ENCODE results near the gene SLC5A1.
A peak's percentile ranks its signal among the peaks of the same experiment; 100 is the strongest.
"Not testable (repeated sequence)": the region's sequence is repeated elsewhere in the genome, so short reads cannot be mapped to it uniquely, and the experiment has no call there.

SLC5A1 gene

DNA sequence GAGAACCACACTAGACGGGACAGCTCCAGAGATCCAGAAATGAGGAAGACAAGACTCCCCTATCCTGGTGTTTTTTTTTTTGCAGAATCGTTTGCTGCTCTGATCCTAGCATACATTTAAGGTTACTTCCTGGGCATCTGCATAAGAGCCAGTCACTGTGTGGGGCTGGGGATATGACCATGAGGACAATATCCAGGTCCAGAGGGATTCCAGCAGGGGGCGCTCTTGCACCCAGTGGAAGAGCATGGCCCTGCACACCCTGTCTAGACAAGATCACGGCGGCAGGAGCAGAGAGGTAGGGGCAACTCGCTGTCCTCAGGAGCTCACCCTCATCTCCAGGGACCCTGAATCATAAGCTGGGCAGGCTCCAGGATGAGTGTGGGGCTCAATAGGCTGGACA is 97.6 kb downstream of the SLC5A1 start:
- not testable (repeated sequence) for DNase-seq (ENCODE audit: insufficient read length)
- peak; percentile 91 for FAIRE-seq

DNA sequence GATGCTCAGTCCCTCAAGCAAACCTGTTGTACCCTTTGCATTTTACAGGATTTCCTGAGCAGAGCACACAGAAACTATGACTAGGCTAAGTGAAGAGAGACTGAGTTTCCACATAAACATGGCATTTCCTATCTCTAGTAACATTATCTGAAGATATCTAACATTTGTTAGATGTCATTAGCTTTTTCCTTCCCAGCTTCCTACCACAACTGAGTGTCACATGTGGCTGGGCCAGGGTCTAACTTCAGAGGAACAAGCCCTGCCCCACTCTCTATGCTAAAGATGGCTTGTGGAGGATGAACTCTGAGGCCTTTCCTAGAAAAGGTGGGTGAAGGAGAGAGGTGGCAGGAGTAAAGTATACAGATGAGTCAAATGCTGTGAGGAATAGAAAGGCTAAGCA is 99.5 kb downstream of the SLC5A1 start:
- no peak for DNase-seq (ENCODE audit: insufficient read length)
- TF ChIP-seq POLR2AphosphoS5 (IDR thresholded peaks at IDR 0.05; ENCODE audit: low read depth, low read length): no peak
- no peak for TF ChIP-seq TAF1 (IDR thresholded peaks at IDR 0.05; ENCODE audit: borderline replicate concordance, low read depth, low read length)
- TF ChIP-seq POLR2A (IDR thresholded peaks at IDR 0.05; ENCODE audit: low read depth, low read length): no peak
- no peak for FAIRE-seq

GRCh38 chr22:32144496-32145274 is 101.6 kb downstream of the SLC5A1 start:
- FAIRE-seq: no peak
- no peak for TF ChIP-seq TAF1 (IDR thresholded peaks at IDR 0.05; ENCODE audit: borderline replicate concordance, low read depth, low read length)
- TF ChIP-seq POLR2A (IDR thresholded peaks at IDR 0.05; ENCODE audit: low read depth, low read length): no peak
- no peak for TF ChIP-seq POLR2AphosphoS5 (IDR thresholded peaks at IDR 0.05; ENCODE audit: low read depth, low read length)
- no peak for DNase-seq (ENCODE audit: insufficient read length)

DNA sequence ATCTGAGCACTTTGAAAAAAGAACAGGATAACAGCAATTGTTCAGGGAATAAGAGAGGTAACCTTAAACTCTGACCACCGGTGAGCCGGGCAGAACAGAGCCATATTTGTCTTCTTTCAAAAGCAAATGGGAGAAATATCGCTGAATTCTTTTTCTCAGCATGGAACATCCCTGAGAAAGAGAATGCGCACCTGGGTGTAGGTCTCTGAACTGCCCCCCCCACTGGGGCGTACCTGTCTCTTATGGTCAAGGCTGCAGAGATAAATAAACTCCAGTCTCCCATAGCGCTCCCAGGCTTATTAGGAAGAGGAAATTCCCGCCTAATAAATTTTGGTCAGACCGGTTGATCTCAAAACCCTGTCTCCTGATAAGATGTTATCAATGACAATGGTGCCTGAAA is 104.1 kb downstream of the SLC5A1 start:
- not testable (repeated sequence) for FAIRE-seq; DNase-seq (ENCODE audit: insufficient read length)

GRCh38 chr22:32148372-32148771 is 105.3 kb downstream of the SLC5A1 start:
- DNase-seq (ENCODE audit: insufficient read length): not testable (repeated sequence)
- FAIRE-seq: peak; percentile 65

DNA sequence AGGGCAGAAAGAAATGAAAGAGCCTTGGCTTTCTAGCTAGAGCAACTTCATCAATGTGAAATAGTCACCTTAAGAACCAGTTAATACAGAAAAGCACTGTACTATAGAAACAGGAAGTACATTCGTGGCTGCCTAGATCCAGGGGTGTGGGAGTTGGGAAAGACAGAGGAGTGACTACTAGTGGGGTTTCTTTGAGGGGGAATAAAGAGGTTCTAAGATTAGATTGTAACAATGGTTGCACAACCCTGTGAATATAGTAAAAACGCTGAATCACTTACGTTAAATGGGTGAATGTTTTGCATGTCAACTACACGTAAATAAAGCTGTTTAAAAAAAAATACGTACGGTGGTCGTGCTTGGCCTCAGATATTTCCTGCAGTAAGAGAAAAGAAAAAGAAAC is 107.6 kb downstream of the SLC5A1 start:
- FAIRE-seq: not testable (repeated sequence)

GRCh38 chr22:32151641-32152040 is 108.6 kb downstream of the SLC5A1 start:
- not testable (repeated sequence) for FAIRE-seq; DNase-seq (ENCODE audit: insufficient read length)

More for the DNA sequence above, 107.6 kb downstream of the SLC5A1 start:
- DNase-seq (ENCODE audit: insufficient read length): not testable (repeated sequence)

DNA sequence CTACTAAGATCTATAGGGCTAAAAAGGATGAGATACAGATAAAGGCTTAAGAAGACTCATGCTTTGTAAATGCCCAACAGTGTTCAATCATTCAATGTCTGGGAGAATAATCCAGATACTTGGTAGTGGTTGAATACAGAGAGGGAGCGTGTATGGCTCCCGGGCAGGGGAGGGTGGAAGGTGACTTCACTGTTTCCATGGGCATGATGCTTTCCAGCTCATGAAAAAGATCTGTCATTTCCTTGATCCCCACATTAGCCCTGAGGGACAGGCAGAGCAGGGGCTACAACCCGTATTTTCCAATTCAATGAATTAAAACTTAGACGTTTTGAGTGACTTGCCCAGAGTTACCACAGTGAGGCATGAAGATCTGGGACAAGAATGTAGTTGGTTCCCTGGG is 111.7 kb downstream of the SLC5A1 start:
- not testable (repeated sequence) for FAIRE-seq; DNase-seq (ENCODE audit: insufficient read length)

DNA sequence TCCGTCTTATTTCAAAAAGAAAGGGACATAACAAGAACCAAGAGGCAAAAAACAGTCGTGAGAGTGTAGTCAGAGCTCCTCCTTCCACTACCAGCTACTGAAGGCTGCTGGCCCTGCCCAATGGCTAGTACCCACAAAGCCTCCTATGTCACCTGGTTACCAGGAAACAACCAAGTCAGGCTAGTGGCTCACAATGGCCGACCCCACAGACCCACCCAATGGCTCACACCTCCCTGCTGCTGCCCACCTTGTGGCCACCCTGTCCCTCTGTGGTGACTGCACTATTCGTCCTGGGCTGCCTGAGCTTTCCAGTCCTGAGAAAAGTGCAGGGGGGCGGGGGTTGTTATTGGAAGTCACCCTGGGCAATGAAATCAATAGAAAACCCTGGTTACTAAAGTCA is 114.6 kb downstream of the SLC5A1 start:
- not testable (repeated sequence) for DNase-seq (ENCODE audit: insufficient read length); FAIRE-seq

- TF ChIP-seq POLR2A (IDR thresholded peaks at IDR 0.05; ENCODE audit: low read depth, low read length): no peak
- TF ChIP-seq TAF1 (IDR thresholded peaks at IDR 0.05; ENCODE audit: borderline replicate concordance, low read depth, low read length): no peak
- no peak for TF ChIP-seq POLR2AphosphoS5 (IDR thresholded peaks at IDR 0.05; ENCODE audit: low read depth, low read length)
- DNase-seq (ENCODE audit: insufficient read length): no peak
- no peak for FAIRE-seq
Measured at GRCh38 chr22:32158712-32159533, 115.9 kb downstream of the SLC5A1 start, which contains the start of gene C22orf42. C22orf42 (minus strand) TSS chr22:32159303; CDS start chr22:32159215, 88 bp downstream.

DNA sequence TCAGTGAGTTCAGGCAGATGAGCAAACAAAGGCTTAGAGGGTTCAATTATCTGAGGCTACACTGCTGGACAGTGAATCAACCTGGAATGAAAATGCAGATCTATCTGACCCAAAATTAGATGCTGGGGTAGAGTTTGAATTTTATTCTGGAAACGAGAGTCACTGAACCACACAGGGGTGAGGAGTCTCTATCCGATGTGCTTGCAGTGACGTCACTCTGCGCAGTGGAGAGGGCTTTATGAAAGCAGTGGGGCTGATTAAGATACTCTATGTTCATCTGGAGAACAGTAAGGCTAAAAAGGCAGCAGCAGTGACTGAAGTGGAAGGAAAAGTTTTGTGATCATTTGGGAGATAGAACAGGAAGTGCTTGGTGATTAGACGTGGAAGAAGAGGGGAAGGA is 117.3 kb downstream of the SLC5A1 start:
- FAIRE-seq: peak; percentile 76

More for the DNA sequence above, 117.3 kb downstream of the SLC5A1 start:
- DNase-seq (ENCODE audit: insufficient read length): not testable (repeated sequence)

Data from GM12892 (cell line).